Thyroid gland (tissue), 4 donors: ENCODE measurements around the gene KCNJ10. TPM values are rescaled to one million over a fixed set of nuclear protein-coding genes. Genes with fewer than 3 reads are reported as not detected.

Experiments
- DNase-seq, 2 donors: peaks; one replicate each; pipeline ENCODE4 v3.0.0-alpha.2; 2019
- H3K27ac ChIP-seq, 3 donors: fragments of 200-600 bp; sonication (generic); 1 replicate in 2 of 3; 2 replicates in 1 of 3; pipeline ENCODE4 v1.5.1; 2016 to 2019; ENCODE audit warnings: mild to moderate bottlenecking in 1 of 3, moderate library complexity in 1 of 3
- H3K27me3 ChIP-seq: fragments of 200-600 bp; sonication (generic); one replicate; pipeline ENCODE4 v1.5.1; 2019
- H3K36me3 ChIP-seq, 2 donors: fragments of 200-600 bp; sonication (generic); one replicate each; pipeline ENCODE4 v1.5.1; 2016 to 2019
- H3K4me1 ChIP-seq, 2 donors: fragments of 200-600 bp; sonication (generic); one replicate each; pipeline ENCODE4 v1.5.1; 2017 to 2019
- H3K4me3 ChIP-seq, 3 donors: fragments of 200-600 bp; sonication (generic); replicated peaks in 1 of 3; 1 replicate in 2 of 3; 2 replicates in 1 of 3; pipeline ENCODE4 v1.5.1; 2016; ENCODE audit warnings: mild to moderate bottlenecking in 1 of 3
- H3K9me3 ChIP-seq: fragments of 200-600 bp; sonication (generic); one replicate; pipeline ENCODE4 v1.5.1; 2017
- POLR2A ChIP-seq, 2 donors: fragments of 450-650 bp; IDR thresholded peaks; one replicate each; pipeline ENCODE4 v1.6.1; 2017; ENCODE audit warnings: antibody characterized with exemption in 2 of 2, mild to moderate bottlenecking in 2 of 2, moderate library complexity in 1 of 2
- WGBS, 2 donors: methylation state at CpG; one replicate each; pipeline ENCODE4 v1.1.5; 2017; 5-methylcytosine and 5-hydroxymethylcytosine counted together
- intact Hi-C: fragments of 100-400 bp; cut with DNase I; formaldehyde crosslinking; loops from one replicate; pipeline ENCODE4 v1.15.1; 2023
- total RNA-seq, 4 donors: library from RNA; depleted of rRNA; stranded (reverse); fragments of >200 nt; gene quantifications; one replicate each; pipeline ENCODE4 v1.2.3, GENCODE V29; 2016
- TF ChIP-seq, protein P1 (sequence below), 6 experiments: fragments of 200-600 bp in 3 of 6; fragments of 450-650 bp in 3 of 6; sonication (generic) in 3 of 6; IDR thresholded peaks; one replicate each; pipeline ENCODE4 v1.5.1; 2016 to 2019; ENCODE audit warnings: antibody characterized with exemption in 6 of 6, mild to moderate bottlenecking in 2 of 6, inconsistent platforms in 1 of 6, moderate library complexity in 1 of 6

The KCNJ10 gene
- total RNA-seq, 4 donors from 2014 or later, result 0.13 to 0.45 (median 0.33) TPM; not detected in 1

DNA sequence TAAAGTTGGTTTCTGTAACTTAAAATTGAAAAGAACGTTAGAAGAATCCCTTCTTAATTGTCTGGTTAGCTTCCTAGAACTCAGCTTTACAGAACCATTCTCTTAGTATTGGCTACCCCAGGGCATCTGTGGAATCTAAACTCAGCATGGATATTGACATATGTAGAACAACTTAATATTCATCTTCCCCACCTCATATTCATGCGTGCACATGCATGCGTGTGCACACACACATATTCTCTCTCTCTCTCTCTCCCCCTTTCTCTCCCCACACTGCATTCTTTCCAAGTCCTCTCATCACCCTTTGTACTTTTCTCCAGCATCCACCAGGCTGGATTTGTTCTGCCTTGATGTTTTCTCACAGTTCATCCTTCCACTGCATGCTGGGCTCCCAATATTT is 51.6 kb downstream of the KCNJ10 start:
- H3K4me3 ChIP-seq, result no peak overlapping the region
- intact Hi-C loops, result loop anchor here (10.0 kb wide), 1 partner anchor 224 kb away; no protein-coding TSS in a partner anchor
- no peaks in the 10 kb centered on the region for H3K36me3 ChIP-seq
- no peak overlapping the region for H3K27ac ChIP-seq
- WGBS, 2 donors, result 85 to 90% methylated on average over 3 of the region's 3 CpGs
- no peak for DNase-seq
- no peak for TF ChIP-seq POLR2A (IDR thresholded peaks at IDR 0.05)
- TF ChIP-seq, protein P1, sequence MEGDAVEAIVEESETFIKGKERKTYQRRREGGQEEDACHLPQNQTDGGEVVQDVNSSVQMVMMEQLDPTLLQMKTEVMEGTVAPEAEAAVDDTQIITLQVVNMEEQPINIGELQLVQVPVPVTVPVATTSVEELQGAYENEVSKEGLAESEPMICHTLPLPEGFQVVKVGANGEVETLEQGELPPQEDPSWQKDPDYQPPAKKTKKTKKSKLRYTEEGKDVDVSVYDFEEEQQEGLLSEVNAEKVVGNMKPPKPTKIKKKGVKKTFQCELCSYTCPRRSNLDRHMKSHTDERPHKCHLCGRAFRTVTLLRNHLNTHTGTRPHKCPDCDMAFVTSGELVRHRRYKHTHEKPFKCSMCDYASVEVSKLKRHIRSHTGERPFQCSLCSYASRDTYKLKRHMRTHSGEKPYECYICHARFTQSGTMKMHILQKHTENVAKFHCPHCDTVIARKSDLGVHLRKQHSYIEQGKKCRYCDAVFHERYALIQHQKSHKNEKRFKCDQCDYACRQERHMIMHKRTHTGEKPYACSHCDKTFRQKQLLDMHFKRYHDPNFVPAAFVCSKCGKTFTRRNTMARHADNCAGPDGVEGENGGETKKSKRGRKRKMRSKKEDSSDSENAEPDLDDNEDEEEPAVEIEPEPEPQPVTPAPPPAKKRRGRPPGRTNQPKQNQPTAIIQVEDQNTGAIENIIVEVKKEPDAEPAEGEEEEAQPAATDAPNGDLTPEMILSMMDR (IDR thresholded peaks at IDR 0.05), result no peak
- no peaks in the 10 kb centered on the region for H3K27me3 ChIP-seq
- no peaks in the 10 kb centered on the region for H3K9me3 ChIP-seq
- H3K4me1 ChIP-seq, result no peaks in the 10 kb centered on the region

DNA sequence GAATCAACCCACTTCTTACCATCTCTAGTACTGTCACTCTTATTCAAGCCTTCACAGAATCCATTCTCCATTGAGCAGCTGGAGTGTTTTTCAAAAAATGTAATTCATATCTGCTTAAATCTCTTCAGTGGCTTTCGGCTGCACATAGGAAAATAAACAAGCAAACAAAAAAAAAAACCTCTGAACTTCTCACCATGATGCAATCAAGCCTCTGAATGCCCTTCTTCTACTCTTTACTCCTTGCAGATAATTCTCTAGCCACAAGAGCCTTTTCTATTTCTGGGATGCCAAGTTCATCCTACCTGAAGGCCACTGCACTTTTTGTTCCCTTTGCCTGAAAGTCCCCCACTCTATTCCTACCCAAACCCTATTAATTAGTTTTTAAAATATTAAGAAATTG is 52.4 kb downstream of the KCNJ10 start:
- no peaks in the 10 kb centered on the region for H3K9me3 ChIP-seq
- no peaks in the 10 kb centered on the region for H3K36me3 ChIP-seq
- H3K4me3 ChIP-seq, result no peak overlapping the region
- WGBS, 2 donors, result 69 to 70% methylated on average over 1 of the region's 1 CpG
- no peaks in the 10 kb centered on the region for H3K4me1 ChIP-seq
- intact Hi-C loops, result loop anchor here (10.0 kb wide), 1 partner anchor 223 kb away; no protein-coding TSS in a partner anchor
- H3K27ac ChIP-seq, result no peak overlapping the region
- H3K27me3 ChIP-seq, result no peaks in the 10 kb centered on the region
- TF ChIP-seq POLR2A (IDR thresholded peaks at IDR 0.05), result no peak
- TF ChIP-seq, protein P1 (IDR thresholded peaks at IDR 0.05), result no peak
- no peak for DNase-seq

DNA sequence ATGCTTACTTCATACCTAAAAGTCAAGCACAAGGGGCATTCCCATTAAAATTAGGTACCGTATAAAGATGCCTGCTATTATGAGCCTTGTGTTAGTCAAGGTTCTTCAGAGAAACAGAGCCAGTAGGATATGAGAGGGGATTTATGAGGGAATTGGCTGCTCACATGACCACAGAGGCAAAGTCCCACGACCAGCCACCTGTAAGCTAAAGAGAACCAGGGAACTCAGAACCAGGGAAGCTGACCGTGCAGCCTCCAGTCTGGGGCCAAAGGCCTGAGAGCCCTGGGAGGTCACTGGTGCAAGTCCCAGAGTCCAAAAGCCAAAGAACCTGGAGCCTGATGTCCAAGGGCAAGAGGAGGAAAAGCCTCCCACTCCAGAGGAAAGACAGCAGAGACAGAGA is 58.2 kb downstream of the KCNJ10 start:
- 56 to 74% methylated on average over 3 of the region's 3 CpGs for WGBS, 2 donors
- DNase-seq, result no peak
- Histone ChIP-seq H3K36me3 (no peaks in the 10 kb centered on the region), H3K4me3 (no peak overlapping the region), H3K27me3 (no peaks in the 10 kb centered on the region), H3K27ac (no peak overlapping the region), H3K9me3 (no peaks in the 10 kb centered on the region), H3K4me1 (no peaks in the 10 kb centered on the region)
- TF ChIP-seq, protein P1 (IDR thresholded peaks at IDR 0.05), result no peak
- TF ChIP-seq POLR2A (IDR thresholded peaks at IDR 0.05), result no peak
- intact Hi-C loops, result loop anchor here (10.0 kb wide), 1 partner anchor 217 kb away; no protein-coding TSS in a partner anchor

DNA sequence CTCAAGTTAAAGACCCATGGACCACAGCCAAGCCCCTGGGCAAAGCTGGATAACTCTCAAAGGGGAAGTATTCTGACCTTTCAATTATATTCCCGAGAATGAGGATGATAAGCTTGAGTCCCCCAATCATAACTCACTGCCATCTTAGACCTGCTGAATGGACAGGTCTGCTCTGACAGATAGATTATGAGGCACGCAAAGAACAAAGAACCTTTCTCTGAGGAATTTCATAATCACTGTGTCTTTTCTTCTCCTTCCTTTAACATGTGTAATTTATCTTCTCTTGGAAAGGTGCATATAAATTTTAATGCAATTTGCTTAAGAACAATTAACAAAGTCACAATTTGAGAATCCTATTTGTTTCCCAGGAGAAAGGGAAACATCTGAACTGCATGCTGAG is 60.2 kb downstream of the KCNJ10 start:
- H3K27me3 ChIP-seq, result no peaks in the 10 kb centered on the region
- H3K4me3 ChIP-seq, result no peak overlapping the region
- no peaks in the 10 kb centered on the region for H3K36me3 ChIP-seq
- no peak for DNase-seq
- no peaks in the 10 kb centered on the region for H3K9me3 ChIP-seq
- no peak for TF ChIP-seq POLR2A (IDR thresholded peaks at IDR 0.05)
- TF ChIP-seq, protein P1 (IDR thresholded peaks at IDR 0.05), result no peak
- intact Hi-C loops, result loop anchor here (10.0 kb wide), 1 partner anchor 215 kb away; no protein-coding TSS in a partner anchor
- H3K4me1 ChIP-seq, result no peaks in the 10 kb centered on the region
- 64 to 70% methylated on average over 2 of the region's 2 CpGs for WGBS, 2 donors
- no peak overlapping the region for H3K27ac ChIP-seq

DNA sequence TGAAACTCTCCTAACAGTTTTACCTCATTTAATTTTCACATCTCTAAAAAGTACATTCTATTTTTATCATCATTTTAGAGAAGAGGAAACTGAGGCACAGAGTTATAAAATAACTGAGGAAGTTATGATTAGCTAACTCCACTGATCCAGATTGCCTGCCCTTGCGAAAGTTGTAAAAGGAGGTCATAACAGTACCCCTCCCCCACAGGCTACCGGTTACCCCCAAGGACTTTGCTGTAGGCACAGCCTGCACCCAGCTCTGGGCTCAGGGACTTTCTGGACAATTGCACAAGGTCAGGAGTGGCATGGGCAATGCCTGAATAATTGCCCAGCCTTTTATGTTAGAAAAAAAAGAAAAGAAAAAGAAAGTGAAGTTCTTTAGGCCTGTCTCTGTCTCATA is 60.9 kb downstream of the KCNJ10 start:
- TF ChIP-seq POLR2A (IDR thresholded peaks at IDR 0.05), result no peak
- TF ChIP-seq, protein P1 (IDR thresholded peaks at IDR 0.05), result no peak
- Histone ChIP-seq H3K4me3 (no peak overlapping the region), H3K4me1 (no peaks in the 10 kb centered on the region), H3K27ac (no peak overlapping the region), H3K27me3 (no peaks in the 10 kb centered on the region), H3K36me3 (no peaks in the 10 kb centered on the region), H3K9me3 (no peaks in the 10 kb centered on the region)
- DNase-seq, result no peak
- intact Hi-C loops, result no loop called here
- WGBS, 2 donors, result 68 to 69% methylated on average over 2 of the region's 2 CpGs
